NCI-H526 (cell line): ENCODE measurements around the gene PPP2R2C.

Experiments used
- DNase-seq, 2 experiments: peaks; one replicate each; lab custom pipeline; 2025; lab: John Stamatoyannopoulos, UW

The PPP2R2C gene

DNA sequence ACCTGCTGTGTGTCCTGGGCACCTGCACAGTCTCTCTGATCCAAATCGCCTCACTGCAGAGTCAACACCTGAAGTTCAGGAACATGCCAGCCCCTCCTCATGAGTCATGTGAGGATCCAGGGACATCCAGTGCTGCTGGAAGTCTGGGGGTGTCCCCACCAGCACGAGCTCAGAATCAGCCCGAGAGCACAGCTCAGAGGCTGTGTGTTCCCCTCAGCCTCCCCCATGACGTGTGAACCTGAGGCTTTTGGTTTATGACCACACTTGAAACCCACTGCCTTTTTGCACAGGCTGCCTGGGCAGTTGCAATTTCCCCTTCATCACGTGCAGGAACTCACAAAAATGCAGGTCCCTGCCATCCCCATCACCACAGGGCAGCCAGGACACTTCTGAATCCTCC, 47.1 kb downstream of the PPP2R2C start:
- no peak for DNase-seq

DNA sequence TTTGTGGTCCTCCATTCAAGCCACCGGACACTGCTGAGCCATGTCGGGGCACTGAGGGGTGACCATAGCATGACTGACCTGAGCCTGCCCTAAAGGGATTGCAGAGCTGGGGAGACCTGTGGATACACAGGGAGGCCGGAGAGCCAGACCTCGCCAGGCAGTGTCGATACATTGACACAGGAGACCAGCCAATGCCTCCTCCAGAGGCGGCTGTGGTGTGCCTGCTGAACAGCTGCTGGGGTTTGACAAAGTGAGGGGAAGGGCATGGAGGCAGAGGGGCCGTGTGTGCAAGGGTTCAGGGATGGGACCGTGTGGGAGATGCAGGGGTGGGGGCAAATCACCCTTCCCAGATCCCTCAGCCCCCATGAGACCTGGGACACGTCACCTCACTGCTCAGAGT, 48.0 kb downstream of the PPP2R2C start:
- DNase-seq = no peak

DNA sequence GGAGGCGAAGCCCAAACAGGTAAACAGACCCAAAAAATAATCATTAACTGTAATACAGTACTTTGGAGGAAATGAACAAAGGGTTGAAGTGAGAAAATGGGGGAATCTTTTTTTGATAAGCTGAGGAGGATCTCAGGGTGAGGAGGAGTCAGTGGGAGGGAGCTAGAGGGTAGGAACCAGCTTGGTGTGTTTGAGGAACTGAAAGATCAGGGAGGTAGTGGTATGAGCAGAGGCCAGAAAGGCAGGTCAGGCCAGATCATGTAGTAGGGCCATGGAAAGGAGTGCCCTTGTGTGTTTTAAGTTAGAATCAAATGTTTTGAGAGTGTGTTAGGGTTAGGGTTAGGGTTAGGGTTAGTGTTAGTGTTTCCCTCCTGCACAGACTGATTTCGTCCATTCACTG, 48.8 kb downstream of the PPP2R2C start:
- DNase-seq = no peak

DNA sequence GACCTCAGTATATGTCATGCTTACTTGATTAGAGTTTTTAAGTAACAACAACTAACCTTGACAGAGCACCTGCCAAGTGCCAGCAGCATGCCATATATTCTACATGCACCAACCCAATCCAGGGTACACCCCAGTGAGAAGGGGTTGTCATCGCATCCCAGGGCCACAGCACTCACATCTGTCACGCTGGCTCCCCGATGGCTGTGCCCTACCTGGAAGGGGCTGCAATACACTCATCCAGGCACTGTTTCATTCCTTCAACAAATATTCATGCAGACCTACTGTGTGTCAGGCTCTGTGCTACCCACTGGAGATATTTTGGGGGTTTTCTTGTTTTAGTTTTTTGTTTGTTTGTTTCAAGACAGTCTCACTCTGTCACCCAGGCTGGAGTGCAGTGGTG, 49.5 kb downstream of the PPP2R2C start:
- no peak for DNase-seq

DNA sequence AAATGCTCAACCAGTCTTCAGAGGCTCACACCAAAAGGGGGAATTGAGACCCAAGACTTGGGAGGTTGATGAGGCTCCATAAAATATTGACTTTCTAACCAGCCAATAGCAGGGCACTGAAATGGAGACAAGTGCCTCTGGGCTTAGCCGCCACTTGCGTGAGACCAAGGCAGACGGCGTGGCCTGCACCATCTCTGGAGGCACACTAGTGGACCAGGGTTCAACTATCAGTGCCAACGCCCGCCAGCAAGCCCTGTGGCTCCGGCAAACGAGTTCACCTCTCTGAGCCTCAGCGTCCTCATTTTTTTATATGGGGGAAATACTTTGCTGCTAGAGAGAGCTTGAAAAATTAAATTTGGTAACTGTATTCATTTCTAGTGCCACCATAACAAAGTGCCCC, 50.3 kb downstream of the PPP2R2C start:
- no peak for DNase-seq

DNA sequence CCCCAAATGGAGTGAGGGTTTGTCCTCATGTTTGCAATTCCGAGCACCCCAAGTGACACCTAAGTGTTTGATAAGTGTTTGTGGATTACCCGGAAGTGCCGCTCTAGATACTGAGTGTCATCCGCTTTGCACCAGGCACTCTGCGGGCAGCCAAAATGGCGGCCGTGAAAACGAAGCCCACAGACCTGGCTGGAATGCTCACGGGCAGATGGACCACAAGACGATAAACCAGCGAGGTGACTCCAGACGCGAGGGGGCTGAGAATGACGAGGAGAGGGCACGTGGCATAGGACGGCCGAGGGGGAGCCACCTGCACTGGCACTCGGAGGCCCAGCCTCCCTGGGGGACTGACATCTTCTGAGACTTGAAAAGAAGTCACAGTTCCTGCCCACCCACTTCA, 51.0 kb downstream of the PPP2R2C start:
- no peak for DNase-seq

DNA sequence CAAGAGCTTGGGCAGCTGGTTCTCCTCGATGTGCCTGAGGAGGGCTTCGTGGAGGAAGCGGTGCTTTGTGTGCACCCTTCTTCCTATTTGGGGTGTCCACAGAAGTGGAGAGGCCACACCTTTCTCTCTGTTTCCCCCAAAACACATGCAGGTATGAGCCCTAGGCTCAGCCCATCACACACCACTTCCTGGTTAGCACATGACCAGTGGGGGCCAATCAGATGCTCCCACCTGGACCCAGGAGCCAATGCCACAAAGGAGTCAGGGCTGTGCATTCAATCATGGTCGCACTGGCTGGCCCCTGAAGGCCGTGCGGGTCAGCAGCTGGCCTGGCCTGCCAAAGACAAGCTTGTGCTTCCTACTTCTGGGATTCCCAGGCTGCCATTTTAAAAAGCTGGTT, 51.4 kb downstream of the PPP2R2C start:
- no peak for DNase-seq

DNA sequence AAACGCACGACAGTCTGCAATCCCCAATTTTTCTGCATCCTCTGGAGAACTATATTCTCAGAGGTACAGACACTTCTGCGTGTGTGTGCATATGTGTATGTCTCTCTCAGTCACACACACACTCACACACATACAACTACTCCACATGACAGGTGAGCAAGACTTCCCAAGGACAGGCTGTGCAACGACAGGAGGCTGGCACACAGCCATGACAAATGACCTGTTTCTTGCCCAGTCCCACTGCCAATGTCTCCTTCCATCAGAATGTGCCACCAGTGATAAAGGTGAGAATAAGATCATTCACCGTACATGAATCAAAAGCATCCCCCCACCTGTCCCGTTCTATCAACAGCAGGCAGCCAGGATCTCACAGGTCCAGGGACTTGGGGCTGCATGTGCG, 52.4 kb downstream of the PPP2R2C start:
- DNase-seq = no peak

DNA sequence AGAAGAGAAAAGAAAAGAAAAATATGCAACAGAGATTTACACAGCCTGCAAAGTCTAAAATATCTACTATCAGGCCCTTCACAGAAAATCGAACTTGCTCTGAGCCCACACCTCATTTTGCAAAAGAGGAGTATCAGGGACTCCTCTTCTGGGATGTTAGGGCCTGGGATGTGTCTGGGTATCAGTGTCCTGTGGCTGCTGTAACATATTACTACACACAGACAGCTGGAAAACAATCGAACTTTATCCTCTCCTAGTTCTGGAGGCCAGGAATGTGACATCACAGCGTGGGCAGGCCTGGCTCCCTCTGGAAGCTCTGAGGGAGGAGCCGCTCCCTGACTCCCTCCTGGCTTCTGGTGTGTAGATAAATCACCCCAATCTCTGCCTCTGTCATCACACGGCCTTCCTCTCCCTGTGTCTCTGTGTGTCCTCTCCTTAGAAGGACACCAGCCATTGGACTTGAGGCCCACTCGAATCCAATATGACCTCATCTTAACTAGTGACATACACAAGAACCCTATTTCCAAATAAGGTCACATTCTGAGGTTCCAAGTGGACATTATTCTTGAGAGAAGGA, 52.9 kb downstream of the PPP2R2C start:
- DNase-seq = no peak

DNA sequence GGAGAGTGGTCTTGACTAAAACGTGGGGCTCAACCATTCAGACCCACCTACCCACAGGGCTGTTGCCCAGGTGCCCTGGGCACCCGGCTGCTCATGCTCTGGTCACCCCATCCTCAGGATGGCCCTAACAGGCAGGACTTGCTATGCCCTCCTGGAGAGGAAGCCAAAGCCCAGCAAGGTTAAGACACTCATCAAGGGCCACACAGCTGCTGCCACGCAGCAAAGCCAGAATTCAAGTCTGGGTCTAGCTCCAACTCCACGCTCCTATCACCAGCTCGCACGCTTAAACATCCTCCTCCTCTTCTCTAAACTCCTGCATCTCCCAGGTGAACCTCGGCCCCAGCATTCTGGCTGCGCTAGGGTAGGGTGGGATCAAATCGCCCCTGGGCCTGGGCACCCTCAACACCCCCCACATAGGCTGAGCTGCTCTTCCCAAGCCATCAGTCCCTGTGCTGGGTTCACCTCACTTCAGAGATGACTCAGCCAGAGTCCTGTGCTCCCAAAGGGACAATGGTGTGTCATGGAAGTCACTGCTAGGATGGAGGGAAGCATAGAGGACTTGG, 54.1 kb downstream of the PPP2R2C start:
- DNase-seq = no peak

DNA sequence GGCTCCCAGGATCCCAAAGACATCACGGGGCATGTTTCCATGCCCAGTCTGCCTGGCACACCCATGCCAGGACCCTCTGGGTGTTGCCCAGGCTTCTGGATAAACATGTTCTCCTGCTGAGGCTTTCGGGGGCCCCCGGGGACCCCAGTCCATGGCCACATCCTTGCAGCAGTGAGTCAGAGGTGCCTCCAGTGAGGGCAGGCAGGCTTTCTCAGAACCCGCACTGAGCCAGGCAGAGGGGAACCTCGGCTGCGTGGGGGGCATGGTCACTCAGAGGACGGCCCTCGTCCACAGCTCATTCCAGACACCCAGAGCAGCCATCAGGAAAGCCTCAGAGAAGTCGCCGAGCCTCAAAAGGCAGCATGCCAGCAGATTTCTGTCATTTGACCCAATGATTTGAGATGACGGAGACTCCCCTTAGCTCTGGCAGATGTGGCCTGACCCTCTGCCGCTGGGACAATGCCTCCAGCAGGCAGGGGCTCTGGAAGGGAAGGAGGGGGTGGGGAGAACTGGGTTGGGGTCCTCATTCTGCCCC, 54.8 kb downstream of the PPP2R2C start:
- DNase-seq = no peak

DNA sequence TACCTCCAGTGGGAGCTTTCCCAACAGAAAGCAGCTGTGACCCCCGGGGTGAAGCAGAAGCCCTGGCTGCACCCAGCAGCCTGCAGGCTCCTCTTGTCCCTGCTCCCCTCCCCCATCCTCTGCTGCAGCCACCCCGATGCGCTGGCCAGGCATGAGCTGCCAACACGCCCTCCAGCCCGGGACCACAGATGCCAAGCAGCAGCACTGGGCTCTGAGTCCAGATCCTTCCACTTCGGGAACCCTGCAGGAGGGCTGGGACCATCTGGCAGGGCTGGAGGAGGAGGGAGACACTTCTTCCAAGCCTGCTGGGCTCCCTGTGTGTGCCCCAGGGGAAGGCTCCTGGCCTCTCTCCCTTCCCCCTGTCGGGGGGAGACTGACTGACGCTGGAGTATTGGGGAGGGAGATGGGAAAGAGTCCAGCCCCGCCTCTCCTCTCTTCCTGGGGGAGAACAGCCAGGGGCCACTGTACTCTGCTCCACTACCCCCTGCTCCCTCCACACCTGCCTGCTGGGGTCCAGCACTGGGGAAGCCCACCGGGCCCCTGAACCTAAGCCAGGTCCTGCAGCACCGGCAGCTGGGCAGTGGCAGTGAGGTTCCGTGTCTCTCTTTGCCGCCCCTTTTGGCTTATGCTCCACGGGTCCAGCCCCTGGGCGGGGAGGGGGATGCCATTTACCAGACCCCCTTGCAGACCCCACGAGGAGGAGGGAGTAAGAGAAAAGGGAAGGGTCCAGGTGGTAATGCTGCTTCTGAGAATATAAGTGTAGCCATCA, 55.7 kb downstream of the PPP2R2C start:
- peak in 1 of 2 experiments; percentile 21 for DNase-seq

DNA sequence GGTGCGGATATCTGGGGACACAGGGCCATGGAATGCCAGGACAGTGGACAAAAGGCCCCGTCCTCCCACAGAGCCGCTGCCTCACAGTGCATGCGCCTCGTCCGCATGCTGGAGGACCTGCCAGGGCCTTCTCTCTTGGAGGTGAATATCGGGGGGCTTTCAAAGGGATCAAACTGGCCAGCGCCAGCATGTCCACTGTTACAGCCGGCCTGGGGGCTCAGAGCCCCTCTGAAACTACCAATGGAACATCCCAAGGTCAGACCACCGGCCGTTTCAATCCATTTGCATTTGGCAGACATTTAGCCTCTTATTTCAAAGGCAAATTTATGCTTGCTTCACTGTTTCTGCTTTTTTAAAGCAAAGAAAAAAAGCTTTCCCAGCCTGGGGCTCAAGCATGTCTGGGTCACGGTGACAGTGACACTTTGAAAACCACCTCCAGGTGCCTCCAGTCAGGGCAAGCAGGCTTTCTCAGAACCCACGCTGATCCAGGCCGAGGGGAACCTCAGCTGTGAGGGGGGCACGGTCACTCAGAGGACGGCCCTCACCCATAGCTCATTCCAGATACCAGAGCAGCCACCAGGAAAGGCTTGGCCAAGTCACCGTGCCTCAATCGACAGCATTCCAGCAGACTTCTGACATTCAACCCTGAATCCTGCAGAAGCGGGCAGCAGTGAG, 57.2 kb downstream of the PPP2R2C start:
- peak; percentile 24 to 42 for DNase-seq

DNA sequence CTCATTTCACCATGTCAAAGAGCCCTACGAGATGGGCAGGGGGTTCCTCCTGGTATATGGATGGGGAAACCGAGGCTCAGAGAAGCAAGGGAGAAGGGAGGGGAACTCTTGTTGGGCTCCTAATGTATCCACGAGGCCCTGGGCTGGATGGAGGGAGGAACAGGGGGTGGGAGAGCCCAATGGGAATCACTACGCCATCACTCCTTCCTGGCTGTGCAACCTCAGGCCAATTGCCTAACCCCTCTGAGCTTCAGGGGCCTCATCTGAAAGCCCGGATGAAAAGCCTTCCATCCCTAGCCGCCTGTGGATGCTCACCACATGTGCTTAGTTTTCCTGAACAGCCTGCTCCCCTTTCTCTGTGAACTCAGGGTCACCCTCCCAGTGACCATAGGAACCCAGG, 57.8 kb downstream of the PPP2R2C start:
- no peak for DNase-seq

DNA sequence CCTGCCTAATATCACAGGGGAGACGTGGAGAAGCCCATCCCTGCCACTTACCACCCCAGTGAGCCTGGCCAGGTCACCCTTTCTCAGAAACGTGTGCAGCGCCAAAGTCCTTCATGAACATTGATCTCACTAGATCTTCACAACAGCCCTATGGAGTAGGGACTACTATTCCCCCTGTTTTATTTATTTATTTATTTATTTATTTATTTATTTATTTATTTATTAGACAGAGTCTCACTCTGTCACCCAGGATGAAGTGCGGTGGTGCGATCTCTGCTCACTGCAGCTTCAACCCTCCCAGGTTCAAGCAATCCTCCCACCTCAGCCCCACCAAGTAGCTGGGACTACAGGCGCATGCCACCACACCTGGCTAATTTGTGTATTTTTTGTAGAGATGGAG, 61.8 kb downstream of the PPP2R2C start:
- no peak for DNase-seq

DNA sequence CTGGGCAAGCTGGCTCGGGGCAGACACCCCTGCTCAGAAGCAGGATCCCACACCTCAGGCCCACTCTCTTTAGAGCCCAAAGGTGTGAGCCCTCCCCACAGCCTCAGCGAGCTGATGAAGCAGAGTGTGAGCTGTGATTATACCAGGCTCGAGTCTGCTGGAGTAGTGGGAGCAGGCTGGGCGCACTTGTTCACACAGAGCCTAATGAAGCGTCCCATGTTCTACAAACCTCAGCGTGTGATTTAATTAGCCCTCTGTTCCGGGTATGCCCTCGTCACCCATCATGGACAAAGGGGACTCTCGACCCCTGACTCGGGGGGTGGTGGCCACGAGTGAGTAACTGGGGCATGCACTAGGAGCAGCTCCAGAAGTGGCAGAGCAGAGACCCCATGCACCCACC, 62.3 kb downstream of the PPP2R2C start:
- peak in 1 of 2 experiments; percentile 63 for DNase-seq

DNA sequence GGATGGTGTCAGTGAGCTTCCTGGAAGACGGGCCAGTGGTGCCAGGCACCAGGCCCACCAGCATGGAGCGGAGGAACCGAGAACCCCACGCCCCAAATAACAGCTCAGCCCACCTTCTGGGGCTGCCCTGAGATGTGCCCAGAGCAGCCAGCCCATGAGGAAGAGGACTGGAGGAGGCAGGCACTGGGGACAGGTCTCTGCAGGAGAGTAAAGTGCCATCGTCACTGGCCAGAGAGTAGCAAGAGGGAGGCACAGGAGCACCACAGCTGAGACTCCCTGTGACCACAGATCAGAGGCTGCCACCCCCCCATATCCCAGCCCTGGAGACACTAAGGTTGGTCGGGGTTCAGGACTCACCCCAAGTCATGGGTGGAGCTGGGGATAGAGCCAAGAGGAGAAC, 63.0 kb downstream of the PPP2R2C start:
- DNase-seq = no peak

DNA sequence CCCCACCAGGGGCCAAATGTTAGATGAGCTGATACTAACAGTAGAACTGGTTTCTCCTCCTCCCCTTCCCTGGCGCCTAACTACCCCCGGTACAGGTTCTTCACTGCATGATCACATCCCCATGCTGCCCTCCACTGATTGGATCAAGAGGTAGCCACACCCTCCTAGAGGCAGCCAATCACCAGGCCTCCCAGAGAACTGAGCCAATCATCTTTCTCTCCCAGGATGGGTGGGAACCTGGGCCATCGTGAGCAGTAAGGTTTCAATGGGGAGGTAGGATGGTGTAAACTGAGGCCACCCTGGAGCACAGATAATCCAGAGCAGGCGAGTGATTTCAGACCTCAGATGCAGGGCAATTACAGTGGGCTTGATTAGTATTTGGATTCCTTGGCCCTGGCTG, 64.2 kb downstream of the PPP2R2C start:
- no peak for DNase-seq

DNA sequence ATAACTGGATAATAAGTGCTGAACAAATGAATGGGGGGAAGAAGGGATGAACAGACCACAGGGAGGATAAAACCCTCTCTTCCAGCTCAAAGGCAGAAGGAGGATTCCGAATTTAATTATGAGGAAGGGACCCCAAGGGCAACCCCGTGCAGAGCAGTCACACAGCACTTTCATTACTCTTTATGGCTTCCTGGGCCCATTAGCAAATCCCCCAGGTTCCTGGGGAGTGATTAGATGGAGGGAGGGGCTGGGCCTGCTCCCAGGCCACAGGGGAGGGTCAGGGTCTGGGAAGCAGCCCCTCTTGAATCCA, 67.1 kb downstream of the PPP2R2C start:
- no peak for DNase-seq

DNA sequence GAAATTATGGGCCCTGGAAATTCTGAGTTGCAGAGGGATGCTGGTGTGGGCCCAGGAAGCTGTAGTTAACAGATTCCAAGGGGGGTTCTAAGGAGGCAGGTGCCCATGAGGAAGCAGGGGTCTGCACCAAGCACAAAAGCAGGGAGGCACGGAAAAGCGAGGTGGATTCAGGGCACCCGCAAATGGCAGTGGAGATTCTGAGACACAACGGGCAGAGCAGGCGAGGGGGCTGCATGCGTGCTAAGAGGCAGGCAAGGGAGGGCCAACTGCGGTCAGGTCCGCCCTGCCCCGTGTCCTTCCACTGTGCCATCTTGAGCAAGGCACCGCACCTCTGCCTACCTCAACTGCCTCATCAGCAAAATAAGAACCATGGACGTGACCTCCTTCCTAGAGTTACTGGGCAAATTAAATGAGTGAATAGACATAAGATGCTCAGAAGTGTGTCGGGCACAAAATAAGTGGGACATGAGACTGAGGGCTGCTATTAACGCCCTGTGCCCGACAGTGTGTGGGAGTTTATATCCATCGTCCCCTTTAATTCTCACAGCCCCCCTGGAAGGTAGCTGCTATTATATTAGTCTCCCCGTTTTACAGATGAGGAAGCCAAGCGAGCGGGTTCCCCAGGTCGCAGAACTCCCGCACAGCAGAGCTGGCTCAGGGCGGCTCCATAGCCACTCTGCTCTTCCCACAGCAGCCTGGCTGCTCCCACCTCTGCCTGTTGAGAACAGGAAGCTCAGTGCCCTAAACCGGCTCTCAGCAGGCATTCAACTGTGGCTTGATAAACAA, 67.6 kb downstream of the PPP2R2C start:
- peak in 1 of 2 experiments; percentile 63 for DNase-seq

DNA sequence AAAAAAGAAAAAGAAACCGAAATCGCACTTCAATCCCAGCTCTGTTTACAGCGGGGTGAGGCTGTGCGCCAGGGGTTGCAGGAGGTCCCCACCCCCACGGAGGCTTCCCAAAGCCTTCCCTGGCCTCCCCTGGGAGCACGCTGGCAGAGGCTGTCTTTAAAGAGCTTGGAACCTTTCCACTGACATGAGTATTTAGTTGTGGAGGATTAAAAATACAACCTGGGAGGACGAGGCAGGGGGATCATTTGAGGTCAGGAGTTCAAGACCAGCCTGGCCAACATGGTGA, 69.1 kb downstream of the PPP2R2C start:
- DNase-seq = no peak
